Vagina (tissue), 2 donors: ENCODE data around the gene TENM4. TPM values are rescaled to one million over a fixed set of nuclear protein-coding genes. Genes with fewer than 3 reads are reported as not detected.

ENCODE experiments used
- DNase-seq, 2 donors: peaks; one replicate each; pipeline ENCODE4 v3.0.0-alpha.2; 2017; ENCODE audit errors: extremely low spot score in 2 of 2
- H3K27ac ChIP-seq: fragments of 200-600 bp; sonication (generic); one replicate; pipeline ENCODE4 v1.5.1; 2019
- H3K27me3 ChIP-seq: fragments of 200-600 bp; sonication (generic); one replicate; pipeline ENCODE4 v1.5.1; 2019
- H3K36me3 ChIP-seq, 2 donors: fragments of 200-600 bp; sonication (generic); one replicate each; pipeline ENCODE4 v1.5.1; 2017 to 2019
- H3K4me1 ChIP-seq: fragments of 200-600 bp; sonication (generic); one replicate; pipeline ENCODE4 v1.5.1; 2019
- H3K4me3 ChIP-seq, 2 donors: fragments of 200-600 bp; sonication (generic); 1 replicate in 1 of 2; 2 replicates in 1 of 2; pipeline ENCODE4 v1.5.1; 2016 to 2019
- H3K9me3 ChIP-seq: fragments of 200-600 bp; sonication (generic); one replicate; pipeline ENCODE4 v1.5.1; 2019
- CTCF ChIP-seq, 3 experiments: fragments of 450-650 bp in 2 of 3; fragments of 200-600 bp in 1 of 3; sonication (generic) in 1 of 3; IDR thresholded peaks; one replicate each; pipeline ENCODE4 v1.5.1; 2017 to 2019; ENCODE audit warnings: antibody characterized with exemption in 3 of 3, mild to moderate bottlenecking in 2 of 3, moderate library complexity in 2 of 3
- POLR2A ChIP-seq, 2 donors: fragments of 450-650 bp; IDR thresholded peaks; one replicate each; pipeline ENCODE4 v1.6.1; 2017; ENCODE audit warnings: antibody characterized with exemption in 2 of 2, mild to moderate bottlenecking in 2 of 2, moderate library complexity in 2 of 2
- POLR2AphosphoS5 ChIP-seq, 2 donors: sonication (generic); formaldehyde crosslinking; IDR thresholded peaks; one replicate each; pipeline ENCODE4 v1.9.0; 2017; ENCODE audit warnings: antibody characterized with exemption in 2 of 2, mild to moderate bottlenecking in 2 of 2, low read depth in 1 of 2; ENCODE audit not compliant: insufficient read depth in 1 of 2
- intact Hi-C: fragments of 100-400 bp; cut with DNase I; formaldehyde crosslinking; loops from one replicate; pipeline ENCODE4 v1.15.1; 2023
- total RNA-seq: library from RNA; depleted of rRNA; stranded (reverse); fragments of >200 nt; gene quantifications from one replicate; pipeline ENCODE4 v1.2.3, GENCODE V29; 2016

TENM4 gene
- total RNA-seq, 1 donor from 2014 or later: 12.5 TPM

GRCh38 chr11:79290761-79291160 is 150.1 kb downstream of the TENM4 start:
- Histone ChIP-seq H3K27me3 (no peaks in the 10 kb centered on the region), H3K9me3 (no peaks in the 10 kb centered on the region), H3K4me3 (no peak overlapping the region), H3K27ac (no peak overlapping the region), H3K36me3 (no peaks in the 10 kb centered on the region), H3K4me1 (no peaks in the 10 kb centered on the region)
- TF ChIP-seq POLR2A (IDR thresholded peaks at IDR 0.05): no peak
- TF ChIP-seq POLR2AphosphoS5 (IDR thresholded peaks at IDR 0.05; ENCODE audit: insufficient read depth in 1 of 2, low read depth in 1 of 2): no peak
- TF ChIP-seq CTCF (IDR thresholded peaks at IDR 0.05): no peak
- intact Hi-C loops: no loop called here
- no peak for DNase-seq

GRCh38 chr11:79287952-79288351 is 152.9 kb downstream of the TENM4 start:
- no peaks in the 10 kb centered on the region for H3K9me3 ChIP-seq
- H3K27ac ChIP-seq: no peak overlapping the region
- H3K27me3 ChIP-seq: no peaks in the 10 kb centered on the region
- TF ChIP-seq CTCF (IDR thresholded peaks at IDR 0.05) (no peak), POLR2A (IDR thresholded peaks at IDR 0.05) (no peak), POLR2AphosphoS5 (IDR thresholded peaks at IDR 0.05; ENCODE audit: insufficient read depth in 1 of 2, low read depth in 1 of 2) (no peak)
- intact Hi-C loops: no loop called here
- no peak overlapping the region for H3K4me3 ChIP-seq
- no peaks in the 10 kb centered on the region for H3K4me1 ChIP-seq
- no peak for DNase-seq
- no peaks in the 10 kb centered on the region for H3K36me3 ChIP-seq

GRCh38 chr11:79285756-79286155 is 155.1 kb downstream of the TENM4 start:
- Histone ChIP-seq H3K27me3 (no peaks in the 10 kb centered on the region), H3K9me3 (no peaks in the 10 kb centered on the region), H3K4me1 (no peaks in the 10 kb centered on the region), H3K4me3 (no peak overlapping the region), H3K27ac (no peak overlapping the region), H3K36me3 (no peaks in the 10 kb centered on the region)
- intact Hi-C loops: no loop called here
- no peak for DNase-seq
- TF ChIP-seq POLR2AphosphoS5 (IDR thresholded peaks at IDR 0.05; ENCODE audit: insufficient read depth in 1 of 2, low read depth in 1 of 2): no peak
- no peak for TF ChIP-seq POLR2A (IDR thresholded peaks at IDR 0.05)
- TF ChIP-seq CTCF (IDR thresholded peaks at IDR 0.05): no peak

GRCh38 chr11:79276736-79277325 is 164.0 kb downstream of the TENM4 start:
- peaks cover 31% of the 10 kb centered on the region for H3K4me1 ChIP-seq
- intact Hi-C loops: no loop called here
- TF ChIP-seq POLR2A (IDR thresholded peaks at IDR 0.05) (no peak), POLR2AphosphoS5 (IDR thresholded peaks at IDR 0.05; ENCODE audit: insufficient read depth in 1 of 2, low read depth in 1 of 2) (no peak), CTCF (IDR thresholded peaks at IDR 0.05) (no peak)

GRCh38 chr11:79274636-79275331 is 166.0 kb downstream of the TENM4 start:
- peaks cover 31% of the 10 kb centered on the region for H3K4me1 ChIP-seq
- no peaks in the 10 kb centered on the region for H3K27me3 ChIP-seq
- TF ChIP-seq CTCF (IDR thresholded peaks at IDR 0.05): no peak
- TF ChIP-seq POLR2A (IDR thresholded peaks at IDR 0.05): no peak
- no peak for TF ChIP-seq POLR2AphosphoS5 (IDR thresholded peaks at IDR 0.05; ENCODE audit: insufficient read depth in 1 of 2, low read depth in 1 of 2)
- no peak overlapping the region for H3K27ac ChIP-seq
- H3K36me3 ChIP-seq: no peaks in the 10 kb centered on the region
- no peak overlapping the region for H3K4me3 ChIP-seq
- H3K9me3 ChIP-seq: no peaks in the 10 kb centered on the region
- peak in 1 of 2 donors; percentile 44 for DNase-seq
- intact Hi-C loops: no loop called here

More at GRCh38 chr11:79276736-79277325, 164.0 kb downstream of the TENM4 start:
- H3K9me3 ChIP-seq: no peaks in the 10 kb centered on the region
- H3K27ac ChIP-seq: no peak overlapping the region
- H3K27me3 ChIP-seq: no peaks in the 10 kb centered on the region
- H3K36me3 ChIP-seq: no peaks in the 10 kb centered on the region
- DNase-seq: no peak
- no peak overlapping the region for H3K4me3 ChIP-seq
